ENCODE measurements around the gene AQR. TPM values are rescaled to one million over a fixed set of nuclear protein-coding genes. Genes with fewer than 3 reads are reported as not detected.

The AQR gene
- total and polyA plus RNA-seq, 10 of the 15 experiments (the other 5 are each of a cell fraction or from before 2014, with no cell fraction given) = 18.2 to 53.5 (median 32.6) TPM

DNA sequence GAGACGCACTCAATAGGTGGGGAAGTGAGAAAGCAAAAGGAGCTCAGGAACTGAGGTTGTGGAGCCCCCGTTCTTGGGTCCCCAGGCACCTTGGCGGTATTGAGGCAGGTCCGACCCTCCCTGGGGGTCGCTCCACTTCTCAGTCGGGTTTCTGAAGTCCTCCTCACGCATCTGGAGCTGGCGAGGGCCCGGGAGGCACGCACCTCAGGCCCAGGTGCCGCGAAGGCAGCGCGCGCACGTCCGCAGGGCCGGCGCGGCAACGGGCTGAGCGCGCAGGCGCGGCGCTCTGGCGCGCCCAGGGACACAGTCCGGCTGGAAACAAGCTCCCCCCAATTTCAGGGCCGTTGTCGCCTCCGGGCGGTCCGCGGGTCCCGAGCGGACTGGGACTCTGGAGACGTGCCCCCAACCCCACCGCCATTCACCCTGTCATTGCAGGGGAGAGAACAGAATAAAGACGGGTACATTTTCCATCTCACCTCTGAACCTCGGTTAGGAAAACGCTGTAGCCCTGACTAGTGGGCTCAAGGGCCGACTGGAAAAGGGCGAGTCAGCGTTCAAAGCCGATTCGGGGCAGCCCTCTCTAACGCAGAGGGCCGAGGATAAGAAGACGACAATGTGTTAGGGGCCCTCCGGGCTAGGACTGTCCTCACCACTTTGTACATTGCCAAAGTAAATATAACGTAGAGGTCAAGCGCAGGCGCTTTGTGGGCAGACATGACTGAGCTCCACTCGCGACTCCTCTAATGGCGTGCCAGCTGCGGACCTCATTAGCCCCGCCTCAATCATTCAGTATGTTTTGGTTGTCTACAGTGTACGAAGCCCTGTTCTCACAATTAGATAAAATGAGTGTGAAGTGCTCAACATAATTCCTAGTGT, 18.7 kb upstream of the AQR start, which contains the start of gene ZNF770:
Gene ZNF770, minus strand, starts transcription at position 261 of the 876 bp plus-strand sequence. CDS start 4,853 bp downstream, outside the sequence.
- peaks cover 20% of the 10 kb centered on the region for H3K4me1 ChIP-seq (ENCODE audit: control insufficient read depth, insufficient read depth, low read length)
- peak; percentile 78 for FAIRE-seq
- H3K9me3 ChIP-seq (replicated peaks; ENCODE audit: control insufficient read depth, insufficient read depth, low read length) = no peaks in the 10 kb centered on the region
- H3K36me3 ChIP-seq (ENCODE audit: control insufficient read depth in 2 of 2, insufficient read depth in 2 of 2, low read length in 1 of 2) = peaks cover 0 to 6% of the 10 kb centered on the region in 2 experiments; a peak in 1 of 4 replicates
- H3K4me2 ChIP-seq (ENCODE audit: control insufficient read depth, insufficient read depth) = peak within 1 kb of the TSS; percentile 95
- CTCF ChIA-PET = interaction anchor here (9.3 kb wide), 1 partner anchor 19 kb away, joined by 81 read pairs; the partner anchor contains the start of gene AQR
- H2AFZ ChIP-seq (ENCODE audit: control insufficient read depth, low read depth, low read length) = peak within 1 kb of the TSS; percentile 98
- peak; percentile 87 for ATAC-seq
- H4K20me1 ChIP-seq (ENCODE audit: control insufficient read depth, insufficient read depth) = 0 out of 2 replicates have a peak, but pooled peaks cover 5% of the 10 kb centered on the region
- RAD21 ChIA-PET (ENCODE audit: unreplicated experiment) = interaction anchor here (0.6 to 2.1 kb wide), 4 partner anchors 19 to 149 kb away, joined by 3 to 19 read pairs (median 3); partner anchors contain the start of gene AQR
- TSS peak; percentile 88 for BruUV-seq (replicated peaks)
- peak within 1 kb of the TSS; percentile 96 for H3K9ac ChIP-seq (ENCODE audit: control insufficient read depth, insufficient read depth, low read length)
- H3K27me3 ChIP-seq (replicated peaks in 1 of 2; ENCODE audit: control insufficient read depth in 2 of 2, insufficient read depth in 2 of 2, low read length in 1 of 2) = no peaks in the 10 kb centered on the region
- under 1% methylated on average over 58 of the region's 60 CpGs for WGBS (ENCODE audit: insufficient coverage, insufficient replicate concordance, low lambda C conversion rate, missing lambda C conversion rate)
- SMC1A ChIA-PET (ENCODE audit: uncharacterized antibody, unreplicated experiment) = interaction anchor here (1.0 to 2.9 kb wide), 5 partner anchors 12 to 21 kb away, joined by 3 to 10 read pairs (median 7); partner anchors contain the start of gene AQR
- H3K4me3 ChIP-seq = peak within 1 kb of the TSS; percentile 97
- intact Hi-C loops (cut with micrococcal nuclease; ENCODE audit: unreplicated experiment) = loop anchor here (1.0 to 10.0 kb wide), 3 partner anchors 19 to 147 kb away; partner anchors contain the start of gene AQR
- in situ Hi-C loops (cut with MboI) = no loop called here
- DNase-seq (ENCODE audit: low read depth, low spot score) = peak; percentile 44
- peaks cover 46% of the 10 kb centered on the region for H3K79me2 ChIP-seq (ENCODE audit: control insufficient read depth, insufficient read depth, low read length)
- peak within 1 kb of the TSS; percentile 96 for H3K27ac ChIP-seq (ENCODE audit: control insufficient read depth, insufficient read depth)
- POLR2A ChIA-PET = interaction anchor here (0.5 to 3.4 kb wide), 3 partner anchors 19 to 52 kb away, joined by 3 to 33 read pairs (median 4); partner anchors contain the start of gene AQR
- TF ChIP-seq, protein P1, sequence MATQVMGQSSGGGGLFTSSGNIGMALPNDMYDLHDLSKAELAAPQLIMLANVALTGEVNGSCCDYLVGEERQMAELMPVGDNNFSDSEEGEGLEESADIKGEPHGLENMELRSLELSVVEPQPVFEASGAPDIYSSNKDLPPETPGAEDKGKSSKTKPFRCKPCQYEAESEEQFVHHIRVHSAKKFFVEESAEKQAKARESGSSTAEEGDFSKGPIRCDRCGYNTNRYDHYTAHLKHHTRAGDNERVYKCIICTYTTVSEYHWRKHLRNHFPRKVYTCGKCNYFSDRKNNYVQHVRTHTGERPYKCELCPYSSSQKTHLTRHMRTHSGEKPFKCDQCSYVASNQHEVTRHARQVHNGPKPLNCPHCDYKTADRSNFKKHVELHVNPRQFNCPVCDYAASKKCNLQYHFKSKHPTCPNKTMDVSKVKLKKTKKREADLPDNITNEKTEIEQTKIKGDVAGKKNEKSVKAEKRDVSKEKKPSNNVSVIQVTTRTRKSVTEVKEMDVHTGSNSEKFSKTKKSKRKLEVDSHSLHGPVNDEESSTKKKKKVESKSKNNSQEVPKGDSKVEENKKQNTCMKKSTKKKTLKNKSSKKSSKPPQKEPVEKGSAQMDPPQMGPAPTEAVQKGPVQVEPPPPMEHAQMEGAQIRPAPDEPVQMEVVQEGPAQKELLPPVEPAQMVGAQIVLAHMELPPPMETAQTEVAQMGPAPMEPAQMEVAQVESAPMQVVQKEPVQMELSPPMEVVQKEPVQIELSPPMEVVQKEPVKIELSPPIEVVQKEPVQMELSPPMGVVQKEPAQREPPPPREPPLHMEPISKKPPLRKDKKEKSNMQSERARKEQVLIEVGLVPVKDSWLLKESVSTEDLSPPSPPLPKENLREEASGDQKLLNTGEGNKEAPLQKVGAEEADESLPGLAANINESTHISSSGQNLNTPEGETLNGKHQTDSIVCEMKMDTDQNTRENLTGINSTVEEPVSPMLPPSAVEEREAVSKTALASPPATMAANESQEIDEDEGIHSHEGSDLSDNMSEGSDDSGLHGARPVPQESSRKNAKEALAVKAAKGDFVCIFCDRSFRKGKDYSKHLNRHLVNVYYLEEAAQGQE (IDR thresholded peaks at IDR 0.05; ENCODE audit: low read depth, low read length) = no peak
- TF ChIP-seq FOS (IDR thresholded peaks at IDR 0.05; ENCODE audit: borderline replicate concordance, extremely low read depth, insufficient read length) = no peak
- TF ChIP-seq SRF (IDR thresholded peaks at IDR 0.05; ENCODE audit: low read depth in 2 of 2, low read length in 2 of 2) = peak; percentile 54 to 87; a peak in 3 of 4 replicates
- peak; percentile 82 for TF ChIP-seq GATAD2B (conservative IDR thresholded peaks at IDR 0.05; ENCODE audit: low read depth)
- TF ChIP-seq KDM1A (IDR thresholded peaks at IDR 0.05; ENCODE audit: borderline replicate concordance) = no peak
- TF ChIP-seq BACH1 (IDR thresholded peaks at IDR 0.05; ENCODE audit: borderline replicate concordance) = peak; percentile 90
- peak; percentile 96 for TF ChIP-seq IKZF1 (conservative IDR thresholded peaks at IDR 0.05)
- peak; percentile 57; the same call in 1 of the 2 replicates for TF ChIP-seq SMAD5 (IDR thresholded peaks at IDR 0.05; ENCODE audit: low read depth)
- TF ChIP-seq, protein P2, sequence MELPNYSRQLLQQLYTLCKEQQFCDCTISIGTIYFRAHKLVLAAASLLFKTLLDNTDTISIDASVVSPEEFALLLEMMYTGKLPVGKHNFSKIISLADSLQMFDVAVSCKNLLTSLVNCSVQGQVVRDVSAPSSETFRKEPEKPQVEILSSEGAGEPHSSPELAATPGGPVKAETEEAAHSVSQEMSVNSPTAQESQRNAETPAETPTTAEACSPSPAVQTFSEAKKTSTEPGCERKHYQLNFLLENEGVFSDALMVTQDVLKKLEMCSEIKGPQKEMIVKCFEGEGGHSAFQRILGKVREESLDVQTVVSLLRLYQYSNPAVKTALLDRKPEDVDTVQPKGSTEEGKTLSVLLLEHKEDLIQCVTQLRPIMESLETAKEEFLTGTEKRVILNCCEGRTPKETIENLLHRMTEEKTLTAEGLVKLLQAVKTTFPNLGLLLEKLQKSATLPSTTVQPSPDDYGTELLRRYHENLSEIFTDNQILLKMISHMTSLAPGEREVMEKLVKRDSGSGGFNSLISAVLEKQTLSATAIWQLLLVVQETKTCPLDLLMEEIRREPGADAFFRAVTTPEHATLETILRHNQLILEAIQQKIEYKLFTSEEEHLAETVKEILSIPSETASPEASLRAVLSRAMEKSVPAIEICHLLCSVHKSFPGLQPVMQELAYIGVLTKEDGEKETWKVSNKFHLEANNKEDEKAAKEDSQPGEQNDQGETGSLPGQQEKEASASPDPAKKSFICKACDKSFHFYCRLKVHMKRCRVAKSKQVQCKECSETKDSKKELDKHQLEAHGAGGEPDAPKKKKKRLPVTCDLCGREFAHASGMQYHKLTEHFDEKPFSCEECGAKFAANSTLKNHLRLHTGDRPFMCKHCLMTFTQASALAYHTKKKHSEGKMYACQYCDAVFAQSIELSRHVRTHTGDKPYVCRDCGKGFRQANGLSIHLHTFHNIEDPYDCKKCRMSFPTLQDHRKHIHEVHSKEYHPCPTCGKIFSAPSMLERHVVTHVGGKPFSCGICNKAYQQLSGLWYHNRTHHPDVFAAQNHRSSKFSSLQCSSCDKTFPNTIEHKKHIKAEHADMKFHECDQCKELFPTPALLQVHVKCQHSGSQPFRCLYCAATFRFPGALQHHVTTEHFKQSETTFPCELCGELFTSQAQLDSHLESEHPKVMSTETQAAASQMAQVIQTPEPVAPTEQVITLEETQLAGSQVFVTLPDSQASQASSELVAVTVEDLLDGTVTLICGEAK (IDR thresholded peaks at IDR 0.05; ENCODE audit: borderline replicate concordance) = peak; percentile 91
- no peak for TF ChIP-seq ZZZ3 (IDR thresholded peaks at IDR 0.05; ENCODE audit: control insufficient read depth, insufficient read length, low read depth)
- peak; percentile 74; the same call in 1 of the 2 replicates for TF ChIP-seq SPI1 (IDR thresholded peaks at IDR 0.05; ENCODE audit: borderline replicate concordance, insufficient read depth, low read depth, low read length)
- TF ChIP-seq ZNF207 (IDR thresholded peaks at IDR 0.05; ENCODE audit: borderline replicate concordance) = peak; percentile 96
- no peak for TF ChIP-seq RBBP5 (conservative IDR thresholded peaks at IDR 0.05)

Measured in GM12878 (cell line).